GM12892 (cell line): ENCODE measurements around the gene NPTX2.
"Not testable (repeated sequence)": the region's sequence is repeated elsewhere in the genome, so short reads cannot be mapped to it uniquely, and the experiment has no call there.

Experiments used
- POLR2A ChIP-seq: IDR thresholded peaks from 2 replicates; pipeline ENCODE4 v1.6.1; 2011; ENCODE audit warnings: low read depth, low read length, control low read depth
- POLR2AphosphoS5 ChIP-seq: IDR thresholded peaks from 2 replicates; pipeline ENCODE4 v1.6.1; 2011; ENCODE audit warnings: low read depth, low read length, control low read depth
- TAF1 ChIP-seq: IDR thresholded peaks from 2 replicates; pipeline ENCODE4 v1.6.1; 2011; ENCODE audit warnings: low read depth, mild to moderate bottlenecking, control low read depth, low read length, borderline replicate concordance

DNA sequence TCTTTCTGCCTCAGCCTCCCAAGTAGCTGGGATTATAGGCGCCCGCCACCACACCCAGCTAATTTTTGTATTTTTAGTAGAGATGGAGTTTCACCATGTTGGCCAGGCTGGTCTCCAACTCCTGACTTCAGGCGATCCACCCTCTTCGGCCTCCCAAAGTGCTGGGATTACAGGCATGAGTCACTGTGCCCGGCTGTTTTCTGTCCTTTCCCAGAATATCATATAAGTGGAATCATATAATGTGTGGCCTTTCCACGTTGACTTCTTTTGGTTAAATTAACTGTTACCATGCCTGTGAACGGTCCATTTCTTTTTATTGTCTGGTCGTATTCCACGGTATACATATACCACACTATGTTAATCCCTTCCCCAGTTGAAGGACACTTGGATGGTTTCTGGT, 44.4 kb upstream of the NPTX2 start:
- not testable (repeated sequence) for TF ChIP-seq POLR2A, POLR2AphosphoS5, TAF1
